ENCODE measurements around the gene GPR146.
A peak's percentile ranks its signal among the peaks of the same experiment; 100 is the strongest.

The GPR146 gene

GRCh38 chr7:1026721-1027161 lies 17.6 kb upstream of the GPR146 start:
- DNase-seq (ENCODE audit: low read depth): no peak
- TF ChIP-seq, protein P1, sequence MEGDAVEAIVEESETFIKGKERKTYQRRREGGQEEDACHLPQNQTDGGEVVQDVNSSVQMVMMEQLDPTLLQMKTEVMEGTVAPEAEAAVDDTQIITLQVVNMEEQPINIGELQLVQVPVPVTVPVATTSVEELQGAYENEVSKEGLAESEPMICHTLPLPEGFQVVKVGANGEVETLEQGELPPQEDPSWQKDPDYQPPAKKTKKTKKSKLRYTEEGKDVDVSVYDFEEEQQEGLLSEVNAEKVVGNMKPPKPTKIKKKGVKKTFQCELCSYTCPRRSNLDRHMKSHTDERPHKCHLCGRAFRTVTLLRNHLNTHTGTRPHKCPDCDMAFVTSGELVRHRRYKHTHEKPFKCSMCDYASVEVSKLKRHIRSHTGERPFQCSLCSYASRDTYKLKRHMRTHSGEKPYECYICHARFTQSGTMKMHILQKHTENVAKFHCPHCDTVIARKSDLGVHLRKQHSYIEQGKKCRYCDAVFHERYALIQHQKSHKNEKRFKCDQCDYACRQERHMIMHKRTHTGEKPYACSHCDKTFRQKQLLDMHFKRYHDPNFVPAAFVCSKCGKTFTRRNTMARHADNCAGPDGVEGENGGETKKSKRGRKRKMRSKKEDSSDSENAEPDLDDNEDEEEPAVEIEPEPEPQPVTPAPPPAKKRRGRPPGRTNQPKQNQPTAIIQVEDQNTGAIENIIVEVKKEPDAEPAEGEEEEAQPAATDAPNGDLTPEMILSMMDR (IDR thresholded peaks at IDR 0.05; ENCODE audit: low read depth, low read length, missing control alignments): no peak
- peak overlapping the region; percentile 62 for H3K4me3 ChIP-seq (ENCODE audit: low read depth, low read length)

DNA sequence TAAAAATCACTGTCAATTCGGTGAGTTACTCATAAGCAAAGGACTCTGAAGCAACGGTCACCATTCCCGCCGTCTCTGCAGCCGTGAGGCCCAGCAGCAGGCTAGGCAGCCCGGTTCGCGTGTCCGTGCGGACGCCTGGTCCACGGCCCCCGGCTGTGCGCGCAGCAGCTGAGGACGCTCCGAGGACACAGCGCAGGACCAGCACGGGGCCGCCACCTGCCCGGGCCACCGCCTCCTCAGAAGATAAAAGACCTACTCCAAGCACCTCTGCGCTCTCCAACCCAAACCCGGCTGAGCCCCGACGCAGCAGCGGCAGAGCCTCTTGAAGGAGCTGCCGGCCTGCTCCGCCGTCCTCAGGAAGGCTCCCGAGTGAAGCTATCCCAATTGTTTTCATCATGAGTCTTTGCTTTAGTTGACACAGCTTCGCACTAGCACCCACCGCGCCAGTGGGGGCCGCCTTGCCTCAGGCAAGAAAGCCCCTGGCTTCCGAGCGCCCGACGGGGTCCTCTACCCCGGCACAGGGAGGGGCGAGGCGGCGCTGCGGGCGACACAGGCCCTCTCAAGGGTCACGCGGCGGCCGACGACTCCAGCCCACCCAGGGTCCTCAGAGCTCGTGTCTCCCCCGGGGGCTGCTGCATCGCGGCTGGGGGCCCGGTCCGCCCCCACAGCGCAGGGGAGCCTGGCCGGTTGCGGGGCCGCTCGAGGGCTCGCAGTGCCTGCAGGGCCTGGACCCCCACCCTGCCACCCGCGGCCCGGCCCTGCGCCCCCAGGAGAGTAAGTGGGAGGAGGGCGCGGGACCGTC lies 16.9 kb upstream of the GPR146 start:
- TF ChIP-seq, protein P1 (IDR thresholded peaks at IDR 0.05; ENCODE audit: low read depth, low read length, missing control alignments): no peak
- H3K4me3 ChIP-seq (ENCODE audit: low read depth, low read length): peak overlapping the region; percentile 62
- in situ Hi-C loops (cut with HindIII; ENCODE audit: low sequenced_read_pairs): no loop called here
- DNase-seq (ENCODE audit: low read depth): no peak

More at GRCh38 chr7:1026721-1027161, 17.6 kb upstream of the GPR146 start:
- in situ Hi-C loops (cut with HindIII; ENCODE audit: low sequenced_read_pairs): no loop called here

GRCh38 chr7:1028044-1028770 lies 16.1 kb upstream of the GPR146 start:
- in situ Hi-C loops (cut with HindIII; ENCODE audit: low sequenced_read_pairs): no loop called here
- TF ChIP-seq, protein P1 (IDR thresholded peaks at IDR 0.05; ENCODE audit: low read depth, low read length, missing control alignments): no peak
- H3K4me3 ChIP-seq (ENCODE audit: low read depth, low read length): peak overlapping the region; percentile 62
- peak; percentile 49 for DNase-seq (ENCODE audit: low read depth)

DNA sequence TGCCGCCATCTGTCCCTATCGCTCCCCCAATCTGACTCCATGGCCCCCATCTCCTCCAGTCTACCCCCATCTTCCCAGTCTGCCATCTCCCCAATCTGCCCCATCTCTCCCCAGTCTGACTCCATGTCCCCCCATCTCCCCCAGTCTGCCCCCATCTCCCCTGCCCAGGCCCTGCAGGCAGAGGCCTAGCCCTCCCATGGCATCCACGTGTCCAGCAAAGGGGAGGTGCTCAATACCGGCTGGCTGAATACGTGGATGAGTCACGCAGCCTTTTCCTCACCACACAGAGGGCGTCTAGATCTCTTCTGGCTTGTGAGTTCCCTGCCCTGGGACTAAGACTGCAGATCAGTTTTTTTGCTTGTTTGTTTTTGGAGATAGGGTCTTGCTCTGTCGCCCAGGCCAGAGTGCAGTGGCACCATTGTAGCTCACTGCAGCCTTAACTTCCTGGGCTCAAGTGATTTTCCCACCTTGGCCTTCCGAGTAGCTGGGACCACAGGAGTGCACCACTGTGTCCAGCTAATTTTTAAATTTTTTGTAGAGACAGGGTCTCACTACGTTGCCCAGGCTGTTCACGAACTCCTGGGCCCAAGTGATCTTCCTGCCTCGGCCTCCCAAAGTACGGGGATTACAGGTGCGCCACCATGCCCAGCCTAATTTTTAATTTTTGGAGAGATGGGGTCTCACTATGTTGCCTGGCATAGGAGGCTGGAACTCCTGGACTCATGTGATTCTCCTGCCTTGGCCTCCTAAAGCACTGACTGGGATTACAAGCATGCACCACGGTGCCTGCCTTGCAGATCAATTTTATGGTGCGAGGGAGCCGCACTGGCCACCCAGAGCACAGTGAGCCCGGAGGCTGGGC lies 15.3 kb upstream of the GPR146 start:
- H3K4me3 ChIP-seq (ENCODE audit: low read depth, low read length): peak overlapping the region; percentile 62
- peak; percentile 88 for DNase-seq (ENCODE audit: low read depth)
- in situ Hi-C loops (cut with HindIII; ENCODE audit: low sequenced_read_pairs): no loop called here
- TF ChIP-seq, protein P1 (IDR thresholded peaks at IDR 0.05; ENCODE audit: low read depth, low read length, missing control alignments): no peak

DNA sequence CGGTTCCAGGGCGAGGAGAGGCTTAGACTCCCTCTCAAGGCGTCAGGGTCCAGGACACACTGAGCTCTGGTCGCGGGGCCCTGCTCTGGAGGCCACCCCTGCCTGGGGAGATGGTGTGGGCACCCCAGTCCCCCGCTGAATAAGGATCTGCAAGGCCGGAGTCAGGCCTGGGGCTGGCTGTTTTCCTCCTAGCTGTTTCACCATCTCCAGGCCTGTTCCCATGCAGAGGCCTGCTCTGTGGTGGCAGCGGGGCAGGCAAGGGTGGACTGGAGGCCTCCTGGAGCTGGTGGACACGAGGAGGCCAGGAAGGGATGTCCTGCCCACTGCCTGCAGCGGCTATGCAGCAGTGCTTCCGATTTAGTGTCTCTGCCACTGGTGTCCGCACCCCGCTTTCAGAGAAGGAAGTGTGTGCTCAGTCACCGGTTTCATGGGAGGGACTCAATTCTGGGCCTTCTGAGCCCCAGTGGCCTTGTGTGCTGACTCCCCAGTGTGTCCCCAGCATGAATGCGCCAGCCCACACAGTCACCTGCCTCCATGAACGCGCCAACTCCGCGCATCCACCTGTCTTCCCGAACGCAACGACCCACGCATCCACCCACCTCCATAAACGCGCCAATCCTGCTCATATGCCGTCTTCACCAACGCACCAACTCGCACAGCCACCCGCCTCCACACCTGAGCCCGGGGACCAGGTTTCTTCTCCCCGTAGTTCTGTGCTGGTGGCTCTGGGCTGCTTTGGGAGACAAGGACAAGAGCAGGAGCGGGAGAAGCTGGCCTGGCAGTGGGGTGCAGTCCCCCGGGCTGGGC lies 14.5 kb upstream of the GPR146 start:
- in situ Hi-C loops (cut with HindIII; ENCODE audit: low sequenced_read_pairs): no loop called here
- H3K4me3 ChIP-seq (ENCODE audit: low read depth, low read length): no peak overlapping the region
- no peak for DNase-seq (ENCODE audit: low read depth)
- TF ChIP-seq, protein P1 (IDR thresholded peaks at IDR 0.05; ENCODE audit: low read depth, low read length, missing control alignments): no peak
